Activated T-helper 2 cell treated with anti-CD3 and anti-CD28 coated beads, Interferon-gamma antibody, Interleukin-2, Interleukin-4, amounts not matched to agents 10 μg/mL and 5 μg/mL and 100 μg/mL, durations not matched to agents 14 hours and 24 hours and 36 hours (primary cell): ENCODE results near the gene NPPA. TPM values are rescaled to one million over a fixed set of nuclear protein-coding genes. Genes with fewer than 3 reads are reported as not detected.

ENCODE experiments used
- DNase-seq: peaks from one replicate; pipeline ENCODE4 v3.0.0; 2021; ENCODE audit warnings: low spot score
- H3K27ac Mint-ChIP-seq: one replicate; pipeline ENCODE4 v1.8.0; 2021; ENCODE audit warnings: mixed read lengths
- H3K27me3 Mint-ChIP-seq: one replicate; pipeline ENCODE4 v1.8.0; 2021; ENCODE audit warnings: low read depth, mixed read lengths
- H3K36me3 Mint-ChIP-seq: one replicate; pipeline ENCODE4 v1.8.0; 2021; ENCODE audit warnings: low read depth, mixed read lengths
- H3K4me1 Mint-ChIP-seq: one replicate; pipeline ENCODE4 v1.8.0; 2021; ENCODE audit warnings: low read depth, mixed read lengths
- H3K4me3 Mint-ChIP-seq: one replicate; pipeline ENCODE4 v1.8.0; 2021; ENCODE audit warnings: low read depth, mild to moderate bottlenecking, moderate library complexity, mixed read lengths
- H3K9me3 Mint-ChIP-seq: one replicate; pipeline ENCODE4 v1.8.0; 2021; ENCODE audit warnings: mixed read lengths
- intact Hi-C: fragments of 100-400 bp; cut with micrococcal nuclease; formaldehyde crosslinking; loops from one replicate; pipeline ENCODE4 v1.15.1; 2023
- total RNA-seq: library from RNA; stranded (reverse); gene quantifications from 2 replicates; pipeline ENCODE4 v1.2.3, GENCODE V29; 2022

The NPPA gene
- total RNA-seq, 1 donor from 2014 or later = not detected

GRCh38 chr1:11833900-11834299 is 13.7 kb downstream of the NPPA start:
- Mint-ChIP-seq H3K4me3 (no peak overlapping the region), H3K36me3 (peaks cover 41% of the 10 kb centered on the region), H3K27ac (no peak overlapping the region), H3K9me3 (no peaks in the 10 kb centered on the region), H3K27me3 (no peaks in the 10 kb centered on the region), H3K4me1 (peaks cover 3% of the 10 kb centered on the region)
- DNase-seq = no peak
- intact Hi-C loops = no loop called here

GRCh38 chr1:11833497-11833896 is 14.1 kb downstream of the NPPA start:
- peaks cover 2% of the 10 kb centered on the region for H3K4me1 Mint-ChIP-seq
- no peak overlapping the region for H3K4me3 Mint-ChIP-seq
- H3K9me3 Mint-ChIP-seq = no peaks in the 10 kb centered on the region
- no peaks in the 10 kb centered on the region for H3K27me3 Mint-ChIP-seq
- intact Hi-C loops = no loop called here
- H3K36me3 Mint-ChIP-seq = peaks cover 41% of the 10 kb centered on the region
- no peak overlapping the region for H3K27ac Mint-ChIP-seq
- no peak for DNase-seq

GRCh38 chr1:11831945-11832725 is 15.4 kb downstream of the NPPA start:
- H3K4me3 Mint-ChIP-seq = no peak overlapping the region
- H3K9me3 Mint-ChIP-seq = no peaks in the 10 kb centered on the region
- no peak for DNase-seq
- H3K27me3 Mint-ChIP-seq = no peaks in the 10 kb centered on the region
- H3K4me1 Mint-ChIP-seq = no peaks in the 10 kb centered on the region
- H3K36me3 Mint-ChIP-seq = peaks cover 45% of the 10 kb centered on the region
- H3K27ac Mint-ChIP-seq = no peak overlapping the region
- intact Hi-C loops = no loop called here

GRCh38 chr1:11828511-11828910 is 19.1 kb downstream of the NPPA start:
- H3K27me3 Mint-ChIP-seq = no peaks in the 10 kb centered on the region
- H3K4me3 Mint-ChIP-seq = no peak overlapping the region
- intact Hi-C loops = no loop called here
- H3K36me3 Mint-ChIP-seq = peaks cover 30% of the 10 kb centered on the region
- no peaks in the 10 kb centered on the region for H3K4me1 Mint-ChIP-seq
- H3K27ac Mint-ChIP-seq = no peak overlapping the region
- no peak for DNase-seq
- no peaks in the 10 kb centered on the region for H3K9me3 Mint-ChIP-seq

- no peak for DNase-seq
- Mint-ChIP-seq H3K4me1 (no peaks in the 10 kb centered on the region), H3K27me3 (no peaks in the 10 kb centered on the region), H3K4me3 (no peak overlapping the region), H3K9me3 (no peaks in the 10 kb centered on the region), H3K27ac (no peak overlapping the region), H3K36me3 (peaks cover 34% of the 10 kb centered on the region)
- intact Hi-C loops = no loop called here
Measured at GRCh38 chr1:11826946-11827345, 20.6 kb downstream of the NPPA start.

GRCh38 chr1:11825131-11825530 is 22.5 kb downstream of the NPPA start:
- Mint-ChIP-seq H3K4me1 (no peaks in the 10 kb centered on the region), H3K4me3 (no peak overlapping the region), H3K27ac (no peak overlapping the region), H3K36me3 (peaks cover 41% of the 10 kb centered on the region), H3K9me3 (no peaks in the 10 kb centered on the region), H3K27me3 (no peaks in the 10 kb centered on the region)
- intact Hi-C loops = no loop called here
- DNase-seq = no peak

GRCh38 chr1:11823366-11824137 is 24.0 kb downstream of the NPPA start:
- Mint-ChIP-seq H3K9me3 (no peaks in the 10 kb centered on the region), H3K4me1 (no peaks in the 10 kb centered on the region), H3K27me3 (no peaks in the 10 kb centered on the region), H3K4me3 (no peak overlapping the region), H3K36me3 (peaks cover 44% of the 10 kb centered on the region), H3K27ac (no peak overlapping the region)
- intact Hi-C loops = no loop called here
- DNase-seq = no peak

GRCh38 chr1:11822091-11822490 is 25.5 kb downstream of the NPPA start:
- Mint-ChIP-seq H3K4me1 (no peaks in the 10 kb centered on the region), H3K27me3 (no peaks in the 10 kb centered on the region), H3K9me3 (no peaks in the 10 kb centered on the region), H3K27ac (no peak overlapping the region), H3K4me3 (no peak overlapping the region), H3K36me3 (peaks cover 41% of the 10 kb centered on the region)
- intact Hi-C loops = no loop called here
- no peak for DNase-seq

GRCh38 chr1:11817192-11817591 is 30.4 kb downstream of the NPPA start:
- DNase-seq = no peak
- Mint-ChIP-seq H3K27ac (no peak overlapping the region), H3K4me1 (peaks cover 2% of the 10 kb centered on the region), H3K36me3 (peaks cover 52% of the 10 kb centered on the region), H3K4me3 (no peak overlapping the region), H3K9me3 (no peaks in the 10 kb centered on the region), H3K27me3 (no peaks in the 10 kb centered on the region)
- intact Hi-C loops = no loop called here

GRCh38 chr1:11813021-11813420 is 34.6 kb downstream of the NPPA start:
- no peaks in the 10 kb centered on the region for H3K9me3 Mint-ChIP-seq
- H3K4me1 Mint-ChIP-seq = peaks cover 18% of the 10 kb centered on the region
- peaks cover 58% of the 10 kb centered on the region for H3K36me3 Mint-ChIP-seq
- H3K4me3 Mint-ChIP-seq = no peak overlapping the region
- no peak overlapping the region for H3K27ac Mint-ChIP-seq
- intact Hi-C loops = no loop called here
- no peak for DNase-seq
- no peaks in the 10 kb centered on the region for H3K27me3 Mint-ChIP-seq

- H3K9me3 Mint-ChIP-seq = no peaks in the 10 kb centered on the region
- H3K4me1 Mint-ChIP-seq = peaks cover 53% of the 10 kb centered on the region
- peak overlapping the region; percentile 82 for H3K27ac Mint-ChIP-seq
- no peak for DNase-seq
- no peaks in the 10 kb centered on the region for H3K27me3 Mint-ChIP-seq
- intact Hi-C loops = loop anchor here (5.0 kb wide), 2 partner anchors 100 to 535 kb away; partner anchors contain the start of gene UBIAD1
- H3K36me3 Mint-ChIP-seq = peaks cover 44% of the 10 kb centered on the region
- H3K4me3 Mint-ChIP-seq = peak overlapping the region; percentile 90
Measured at GRCh38 chr1:11807133-11807532, 40.5 kb downstream of the NPPA start.

- Mint-ChIP-seq H3K4me1 (peaks cover 56% of the 10 kb centered on the region), H3K9me3 (no peaks in the 10 kb centered on the region), H3K4me3 (peak overlapping the region; percentile 90), H3K27ac (peak overlapping the region; percentile 88), H3K36me3 (peaks cover 38% of the 10 kb centered on the region), H3K27me3 (no peaks in the 10 kb centered on the region)
- no peak for DNase-seq
- intact Hi-C loops = loop anchor here (5.0 kb wide), 2 partner anchors 101 to 534 kb away; partner anchors contain the start of gene UBIAD1
Measured at GRCh38 chr1:11806307-11806936, 41.2 kb downstream of the NPPA start.
